Spleen (tissue), 11 donors: ENCODE measurements around the gene CEP131. TPM values are rescaled to one million over a fixed set of nuclear protein-coding genes. Genes with fewer than 3 reads are reported as not detected.
A peak's percentile ranks its signal among the peaks of the same experiment; 100 is the strongest.

Source experiments
- DNase-seq: peaks from one replicate; pipeline ENCODE4 v3.0.0-alpha.2; 2020
- H3K27ac ChIP-seq, 8 donors: fragments of 200-600 bp; sonication (generic) in 7 of 8; 1 replicate in 4 of 8; 2 replicates in 4 of 8; pipeline versions ENCODE4 v1.5.0 to v1.8.0; 2016 to 2021; ENCODE audit warnings: inconsistent platforms in 4 of 8, mild to moderate bottlenecking in 4 of 8, moderate library complexity in 1 of 8
- H3K27me3 ChIP-seq, 7 donors: fragments of 200-600 bp; sonication (generic) in 6 of 7; replicated peaks in 1 of 7; 1 replicate in 4 of 7; 2 replicates in 3 of 7; pipeline versions ENCODE4 v1.5.0 to v1.8.0; 2016 to 2021; ENCODE audit warnings: inconsistent platforms in 3 of 7, mild to moderate bottlenecking in 1 of 7
- H3K36me3 ChIP-seq, 6 donors: fragments of 200-600 bp; sonication (generic) in 5 of 6; 1 replicate in 4 of 6; 2 replicates in 2 of 6; pipeline versions ENCODE4 v1.5.0 to v1.8.0; 2016 to 2021; ENCODE audit warnings: inconsistent platforms in 2 of 6
- H3K4me1 ChIP-seq, 6 donors: fragments of 200-600 bp; sonication (generic) in 5 of 6; 1 replicate in 3 of 6; 2 replicates in 3 of 6; pipeline versions ENCODE4 v1.5.0 to v1.8.0; 2016 to 2021; ENCODE audit warnings: inconsistent platforms in 3 of 6
- H3K4me3 ChIP-seq, 8 donors: fragments of 200-600 bp; sonication (generic) in 7 of 8; 1 replicate in 4 of 8; 2 replicates in 4 of 8; pipeline versions ENCODE4 v1.5.0 to v1.8.0; 2016 to 2021; ENCODE audit warnings: inconsistent platforms in 4 of 8, mild to moderate bottlenecking in 4 of 8, moderate library complexity in 2 of 8
- H3K9me3 ChIP-seq, 8 donors: fragments of 200-600 bp; sonication (generic) in 7 of 8; 1 replicate in 4 of 8; 2 replicates in 4 of 8; pipeline versions ENCODE4 v1.5.0 to v1.8.0; 2016 to 2021; ENCODE audit warnings: inconsistent platforms in 4 of 8
- POLR2A ChIP-seq, 3 donors: fragments of 450-650 bp; IDR thresholded peaks; one replicate each; pipeline ENCODE4 v1.5.1; 2017; ENCODE audit warnings: antibody characterized with exemption in 3 of 3, mild to moderate bottlenecking in 1 of 3
- POLR2AphosphoS5 ChIP-seq, 3 donors: sonication (generic); formaldehyde crosslinking; IDR thresholded peaks; one replicate each; pipeline ENCODE4 v1.5.1; 2017; ENCODE audit warnings: antibody characterized with exemption in 3 of 3
- WGBS, 5 donors: extraction: QIAGEN DNeasy Blood & Tissue Kit in 3 of 5; methylation state at CpG; one replicate each; pipeline versions ENCODE4 v1.1.5 to v1.1.7; 2013 to 2018; 5-methylcytosine and 5-hydroxymethylcytosine counted together
- intact Hi-C: fragments of 100-400 bp; cut with DNase I; formaldehyde crosslinking; loops from one replicate; pipeline ENCODE4 v1.15.0; 2023; ENCODE audit warnings: low total_unique reads
- polyA plus RNA-seq, 3 donors: library from polyadenylated mRNA; stranded (reverse); fragments of 200-250 nt; gene quantifications; one replicate each; pipeline ENCODE4 v1.2.1, GENCODE V29; 2013
- total RNA-seq, 7 donors: library from RNA; depleted of rRNA in 3 of 7; stranded (reverse); fragments of >200 nt in 3 of 7; fragmentation: NEBNext Ultra II Directional in 4 of 7; extraction: Animal tissue kit (Norgen Biotek cat#: 25700) in 4 of 7; gene quantifications; one replicate each; pipeline versions ENCODE4 v1.1.0 to v1.2.1, GENCODE V29; 2016 to 2021
- TF ChIP-seq, protein P1 (sequence below), 11 experiments: fragments of 200-600 bp in 7 of 11; fragments of 450-650 bp in 4 of 11; sonication (generic) in 4 of 11; IDR thresholded peaks in 8 of 11; conservative IDR thresholded peaks in 3 of 11; 1 replicate in 7 of 11; 2 replicates in 4 of 11; pipeline versions ENCODE4 v1.4.0 to v1.8.0; 2016 to 2021; ENCODE audit warnings: antibody characterized with exemption in 11 of 11, inconsistent platforms in 4 of 11, mild to moderate bottlenecking in 1 of 11
- donor health status: healthy with polysubstance abuse.
- donor health status: DM: no; HTN: no; CAD: no; lungs with moderate emphysema.
- donor health status: DM: no; HTN: no; CAD: no.
- donor health status: Bipolar disorder and iron deficiency.
- donor health status: healthy.
- donor health status: DM: no; HTN: no; CAD: no.
- donor health status: DM: yes; HTN: yes; CAD: no.

The CEP131 gene
- total and polyA plus RNA-seq, 10 donors, result 8.5 to 26.7 (median 13.3) TPM

DNA sequence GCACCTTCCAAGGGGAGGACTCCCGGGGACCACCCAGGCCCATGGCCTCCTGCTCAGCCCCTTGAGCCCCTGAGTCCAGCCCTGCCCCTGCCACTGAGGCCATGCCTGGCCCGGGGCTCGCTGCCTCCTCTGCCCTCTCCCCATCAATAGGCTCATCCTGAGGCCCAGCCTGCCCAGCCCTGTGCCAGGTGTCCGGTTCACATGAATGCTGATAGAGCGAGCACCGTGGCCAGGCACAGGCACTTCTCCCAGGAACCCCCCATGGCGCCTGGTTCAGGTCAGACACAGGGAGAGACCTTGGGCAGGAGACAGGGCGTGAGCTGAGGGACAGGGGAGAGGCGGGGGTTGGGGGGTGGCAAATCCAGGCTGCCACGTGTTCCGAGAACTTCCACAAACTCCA, 60.3 kb downstream of the CEP131 start:
- Histone ChIP-seq H3K27me3 (peaks cover 0 to 80% (median 27%) of the 10 kb centered on the region in 7 donors), H3K4me1 (peaks cover 11 to 67% (median 44%) of the 10 kb centered on the region in 6 donors), H3K27ac (no peak overlapping the region), H3K4me3 (no peak overlapping the region), H3K36me3 (peaks cover 0 to 3% (median 0%) of the 10 kb centered on the region in 6 donors), H3K9me3 (no peaks in the 10 kb centered on the region)
- intact Hi-C loops, result no loop called here
- TF ChIP-seq POLR2AphosphoS5 (IDR thresholded peaks at IDR 0.05) (no peak), POLR2A (IDR thresholded peaks at IDR 0.05) (no peak)
- TF ChIP-seq, protein P1, sequence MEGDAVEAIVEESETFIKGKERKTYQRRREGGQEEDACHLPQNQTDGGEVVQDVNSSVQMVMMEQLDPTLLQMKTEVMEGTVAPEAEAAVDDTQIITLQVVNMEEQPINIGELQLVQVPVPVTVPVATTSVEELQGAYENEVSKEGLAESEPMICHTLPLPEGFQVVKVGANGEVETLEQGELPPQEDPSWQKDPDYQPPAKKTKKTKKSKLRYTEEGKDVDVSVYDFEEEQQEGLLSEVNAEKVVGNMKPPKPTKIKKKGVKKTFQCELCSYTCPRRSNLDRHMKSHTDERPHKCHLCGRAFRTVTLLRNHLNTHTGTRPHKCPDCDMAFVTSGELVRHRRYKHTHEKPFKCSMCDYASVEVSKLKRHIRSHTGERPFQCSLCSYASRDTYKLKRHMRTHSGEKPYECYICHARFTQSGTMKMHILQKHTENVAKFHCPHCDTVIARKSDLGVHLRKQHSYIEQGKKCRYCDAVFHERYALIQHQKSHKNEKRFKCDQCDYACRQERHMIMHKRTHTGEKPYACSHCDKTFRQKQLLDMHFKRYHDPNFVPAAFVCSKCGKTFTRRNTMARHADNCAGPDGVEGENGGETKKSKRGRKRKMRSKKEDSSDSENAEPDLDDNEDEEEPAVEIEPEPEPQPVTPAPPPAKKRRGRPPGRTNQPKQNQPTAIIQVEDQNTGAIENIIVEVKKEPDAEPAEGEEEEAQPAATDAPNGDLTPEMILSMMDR (IDR thresholded peaks at IDR 0.05 in 8 of 11, conservative IDR thresholded peaks at IDR 0.05 in 3 of 11), result no peak
- peak; percentile 70 for DNase-seq
- WGBS, 5 donors, result 87 to 91% (median 90%) methylated on average over 7 to 11 of the region's 11 CpGs

DNA sequence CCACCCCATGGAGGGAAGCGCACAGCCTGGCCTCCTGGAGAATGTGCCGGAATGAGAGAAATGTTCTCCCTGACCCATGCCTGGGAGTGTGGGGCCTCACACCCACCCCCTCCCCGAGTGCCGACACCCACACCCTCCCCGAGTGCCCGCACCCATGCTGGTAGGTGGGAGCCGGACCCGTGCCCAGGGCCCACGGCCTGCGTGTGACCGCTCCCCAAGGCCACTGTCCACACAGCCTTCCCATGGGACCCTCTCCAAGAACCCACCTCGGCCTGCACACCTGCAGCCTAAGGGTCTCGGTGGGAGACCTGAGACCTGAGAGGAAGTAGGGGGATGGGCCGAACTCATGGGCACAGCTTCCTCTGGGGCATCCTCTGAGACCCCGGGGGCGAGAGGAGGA, 60.8 kb downstream of the CEP131 start:
- peak; percentile 70 for DNase-seq
- Histone ChIP-seq H3K4me1 (peaks cover 11 to 69% (median 45%) of the 10 kb centered on the region in 6 donors), H3K4me3 (no peak overlapping the region), H3K27ac (no peak overlapping the region), H3K9me3 (no peaks in the 10 kb centered on the region), H3K27me3 (peaks cover 0 to 75% (median 23%) of the 10 kb centered on the region in 7 donors), H3K36me3 (peaks cover 0 to 3% (median 0%) of the 10 kb centered on the region in 6 donors)
- TF ChIP-seq POLR2A (IDR thresholded peaks at IDR 0.05) (no peak), POLR2AphosphoS5 (IDR thresholded peaks at IDR 0.05) (no peak)
- TF ChIP-seq, protein P1 (IDR thresholded peaks at IDR 0.05 in 8 of 11, conservative IDR thresholded peaks at IDR 0.05 in 3 of 11), result no peak
- intact Hi-C loops, result no loop called here
- 83 to 94% (median 88%) methylated on average over 4 to 16 of the region's 16 CpGs for WGBS, 5 donors

DNA sequence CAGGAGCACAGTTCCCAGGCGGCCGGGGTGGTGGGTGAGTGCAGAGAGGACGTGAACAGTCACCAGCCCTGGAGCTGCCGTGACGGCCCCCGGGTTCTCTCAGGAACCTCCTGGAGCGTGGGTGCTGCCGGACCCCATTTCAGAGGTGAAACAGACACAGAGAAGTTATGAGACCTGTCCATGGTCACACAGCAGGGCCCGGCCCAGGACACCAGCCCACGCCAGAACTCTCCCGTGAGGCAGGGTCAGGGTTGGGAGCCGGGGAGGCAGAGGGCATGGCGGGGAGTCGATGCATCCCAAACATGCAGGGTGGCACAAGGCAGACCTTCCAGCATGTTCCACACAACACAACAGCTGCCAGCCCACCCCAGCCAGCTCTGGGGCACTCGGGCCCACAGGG, 61.2 kb downstream of the CEP131 start:
- WGBS, 5 donors, result 84 to 98% (median 95%) methylated on average over 4 to 15 of the region's 15 CpGs
- H3K4me3 ChIP-seq, result no peak overlapping the region
- H3K27me3 ChIP-seq, result peaks cover 0 to 70% (median 19%) of the 10 kb centered on the region in 7 donors
- H3K9me3 ChIP-seq, result no peaks in the 10 kb centered on the region
- no peak overlapping the region for H3K27ac ChIP-seq
- intact Hi-C loops, result no loop called here
- peaks cover 0 to 3% (median 0%) of the 10 kb centered on the region in 6 donors for H3K36me3 ChIP-seq
- peaks cover 11 to 66% (median 44%) of the 10 kb centered on the region in 6 donors for H3K4me1 ChIP-seq
- DNase-seq, result peak; percentile 73
- TF ChIP-seq, protein P1 (IDR thresholded peaks at IDR 0.05 in 8 of 11, conservative IDR thresholded peaks at IDR 0.05 in 3 of 11), result no peak

DNA sequence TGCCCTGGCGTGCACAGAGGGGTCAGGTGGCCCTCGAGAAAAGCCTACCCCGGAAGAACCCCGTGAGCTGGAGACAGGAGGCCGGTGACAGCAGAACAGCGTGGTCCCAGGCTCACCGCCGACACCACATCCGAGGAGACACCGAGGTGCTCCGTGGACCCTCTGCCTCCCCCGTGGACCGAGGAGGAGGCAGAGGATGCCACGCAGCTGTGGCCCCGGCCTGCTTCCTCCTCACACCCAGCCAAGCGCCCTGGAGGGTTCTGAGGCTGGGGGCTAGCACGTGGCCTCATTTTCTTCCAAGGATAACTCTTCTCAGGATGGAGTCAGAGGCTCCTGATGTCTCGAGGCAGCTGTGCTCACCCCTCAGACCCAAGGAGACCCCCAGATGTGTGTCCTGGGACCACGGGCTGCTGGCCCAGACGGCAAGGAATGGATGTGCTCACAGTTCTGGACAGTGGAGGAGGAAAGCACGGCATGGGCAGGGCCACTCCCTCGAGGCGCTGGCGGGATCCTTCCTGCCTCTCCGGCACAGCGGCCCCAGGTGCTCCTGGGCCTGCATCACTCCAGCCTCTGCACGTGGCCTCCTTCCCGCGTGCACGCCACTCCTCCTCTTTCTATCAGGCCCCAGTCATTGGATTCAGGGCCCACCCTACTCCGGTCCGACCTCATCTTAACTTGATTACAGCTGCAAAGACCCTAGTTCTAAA, 61.9 kb downstream of the CEP131 start:
- peak overlapping the region in 5 of 8 donors; percentile 42 to 71 (median 45) for H3K4me3 ChIP-seq

More for the DNA sequence above, 61.9 kb downstream of the CEP131 start:
- 49 to 71% (median 62%) methylated on average over 22 to 32 of the region's 32 CpGs for WGBS, 5 donors
- H3K27ac ChIP-seq, result peak overlapping the region in 7 of 8 donors; percentile 37 to 94 (median 75)
- TF ChIP-seq POLR2AphosphoS5 (IDR thresholded peaks at IDR 0.05) (no peak), POLR2A (IDR thresholded peaks at IDR 0.05) (no peak)
- TF ChIP-seq, protein P1 (IDR thresholded peaks at IDR 0.05 in 8 of 11, conservative IDR thresholded peaks at IDR 0.05 in 3 of 11), result no peak
- peaks cover 0 to 66% (median 17%) of the 10 kb centered on the region in 7 donors for H3K27me3 ChIP-seq
- peak; percentile 76 for DNase-seq
- peaks cover 11 to 65% (median 42%) of the 10 kb centered on the region in 6 donors for H3K4me1 ChIP-seq
- intact Hi-C loops, result no loop called here
- H3K9me3 ChIP-seq, result no peaks in the 10 kb centered on the region
- H3K36me3 ChIP-seq, result peaks cover 0 to 3% (median 0%) of the 10 kb centered on the region in 6 donors
